Body of pancreas (tissue), 4 donors: ENCODE data around the gene LEMD2. TPM values are rescaled to one million over a fixed set of nuclear protein-coding genes. Genes with fewer than 3 reads are reported as not detected.

Experiments
- ATAC-seq: fragments of 150-250 bp; one replicate; pipeline ENCODE4 v1.9.1; 2016
- DNase-seq, 4 donors: peaks; one replicate each; pipeline ENCODE4 v3.0.0-alpha.2; 2019
- H3K27ac ChIP-seq, 4 donors: fragments of 200-600 bp; sonication (generic); 1 replicate in 3 of 4; 2 replicates in 1 of 4; pipeline versions ENCODE4 v1.5.1 to v1.6.1; 2016 to 2019; ENCODE audit warnings: mild to moderate bottlenecking in 1 of 4, mixed read lengths in 1 of 4, moderate library complexity in 1 of 4
- H3K27me3 ChIP-seq, 2 donors: fragments of 200-600 bp; sonication (generic); one replicate each; pipeline ENCODE4 v1.6.0; 2016; ENCODE audit warnings: mild to moderate bottlenecking in 1 of 2
- H3K36me3 ChIP-seq, 2 donors: fragments of 200-600 bp; sonication (generic); replicated peaks in 1 of 2; 2 replicates each; pipeline ENCODE4 v1.5.1; 2016; ENCODE audit warnings: low read depth in 2 of 2; ENCODE audit not compliant: insufficient read depth in 1 of 2
- H3K4me1 ChIP-seq: fragments of 200-600 bp; sonication (generic); one replicate; pipeline ENCODE4 v1.6.0; 2016
- H3K4me3 ChIP-seq, 2 donors: fragments of 200-600 bp; sonication (generic); 1 replicate in 1 of 2; 2 replicates in 1 of 2; pipeline ENCODE4 v1.5.1; 2016 to 2019
- H3K9me3 ChIP-seq, 3 donors: fragments of 200-600 bp; sonication (generic); 1 replicate in 2 of 3; 2 replicates in 1 of 3; pipeline ENCODE4 v1.5.1; 2016
- CTCF ChIP-seq, 7 experiments: fragments of 450-650 bp in 4 of 7; fragments of 200-600 bp in 3 of 7; sonication (generic) in 3 of 7; IDR thresholded peaks; one replicate each; pipeline ENCODE4 v1.5.1; 2016 to 2019; ENCODE audit warnings: antibody characterized with exemption in 7 of 7
- POLR2A ChIP-seq, 3 donors: fragments of 450-650 bp; IDR thresholded peaks; one replicate each; pipeline ENCODE4 v1.6.1; 2016; ENCODE audit warnings: antibody characterized with exemption in 3 of 3, mild to moderate bottlenecking in 2 of 3
- WGBS, 2 donors: methylation state at CpG; one replicate each; pipeline ENCODE4 v1.1.5; 2017; 5-methylcytosine and 5-hydroxymethylcytosine counted together
- intact Hi-C: fragments of 100-400 bp; cut with DNase I; formaldehyde crosslinking; loops from one replicate; pipeline ENCODE4 v1.15.1; 2023
- total RNA-seq, 2 donors: library from RNA; depleted of rRNA; stranded (reverse); fragments of >200 nt; gene quantifications; one replicate each; pipeline ENCODE4 v1.1.0, GENCODE V29; 2016

The LEMD2 gene
- total RNA-seq, 2 donors from 2014 or later: 32.7 to 48.8 TPM

GRCh38 chr6:33807606-33808005 lies 18.7 kb upstream of the LEMD2 start:
- 41 to 43% methylated on average over 6 of the region's 6 CpGs for WGBS, 2 donors
- ATAC-seq (no peak), DNase-seq (no peak)
- Histone ChIP-seq H3K27ac (no peak overlapping the region), H3K4me1 (no peaks in the 10 kb centered on the region), H3K9me3 (no peaks in the 10 kb centered on the region), H3K27me3 (no peaks in the 10 kb centered on the region), H3K4me3 (no peak overlapping the region), H3K36me3 (no peaks in the 10 kb centered on the region)
- TF ChIP-seq POLR2A (IDR thresholded peaks at IDR 0.05) (no peak), CTCF (IDR thresholded peaks at IDR 0.05) (no peak)
- intact Hi-C loops: no loop called here

GRCh38 chr6:33806841-33807240 lies 17.9 kb upstream of the LEMD2 start:
- intact Hi-C loops: no loop called here
- ATAC-seq (no peak), DNase-seq (no peak)
- TF ChIP-seq CTCF (IDR thresholded peaks at IDR 0.05): no peak
- TF ChIP-seq POLR2A (IDR thresholded peaks at IDR 0.05): no peak
- H3K36me3 ChIP-seq: no peaks in the 10 kb centered on the region
- 58 to 62% methylated on average over 9 of the region's 9 CpGs for WGBS, 2 donors
- H3K27ac ChIP-seq: no peak overlapping the region
- no peaks in the 10 kb centered on the region for H3K4me1 ChIP-seq
- H3K4me3 ChIP-seq: no peak overlapping the region
- H3K27me3 ChIP-seq: no peaks in the 10 kb centered on the region
- H3K9me3 ChIP-seq: no peaks in the 10 kb centered on the region

- DNase-seq: no peak
- H3K27me3 ChIP-seq: no peaks in the 10 kb centered on the region
- H3K27ac ChIP-seq: no peak within 1 kb of the TSS
- ATAC-seq: no peak
- TF ChIP-seq CTCF (IDR thresholded peaks at IDR 0.05): no peak
- no peak for TF ChIP-seq POLR2A (IDR thresholded peaks at IDR 0.05)
- H3K36me3 ChIP-seq: no peaks in the 10 kb centered on the region
- no peak within 1 kb of the TSS for H3K4me3 ChIP-seq
- H3K4me1 ChIP-seq: no peaks in the 10 kb centered on the region
- 77% methylated on average over 14 of the region's 14 CpGs; no CpG with 5 or more reads in 1 of the 2 donors for WGBS, 2 donors
- intact Hi-C loops: no loop called here
- no peaks in the 10 kb centered on the region for H3K9me3 ChIP-seq
Observed at GRCh38 chr6:33803571-33804053, 14.7 kb upstream of the LEMD2 start, which contains the start of gene MLN. MLN (minus strand) TSS chr6:33804003; CDS start chr6:33801163, 2,840 bp downstream.

GRCh38 chr6:33802186-33802958 lies 13.4 kb upstream of the LEMD2 start:
- WGBS, 2 donors: 69 to 71% methylated on average over 13 to 14 of the region's 14 CpGs
- H3K27ac ChIP-seq: no peak overlapping the region
- ATAC-seq: no peak
- intact Hi-C loops: no loop called here
- TF ChIP-seq CTCF (IDR thresholded peaks at IDR 0.05) (no peak), POLR2A (IDR thresholded peaks at IDR 0.05) (no peak)
- H3K27me3 ChIP-seq: no peaks in the 10 kb centered on the region
- H3K9me3 ChIP-seq: no peaks in the 10 kb centered on the region
- DNase-seq: no peak
- no peaks in the 10 kb centered on the region for H3K4me1 ChIP-seq
- no peak overlapping the region for H3K4me3 ChIP-seq
- H3K36me3 ChIP-seq: no peaks in the 10 kb centered on the region

- intact Hi-C loops: no loop called here
- 40 to 59% methylated on average over 1 to 2 of the region's 5 CpGs for WGBS, 2 donors
- Histone ChIP-seq H3K27me3 (no peaks in the 10 kb centered on the region), H3K9me3 (no peaks in the 10 kb centered on the region), H3K4me1 (no peaks in the 10 kb centered on the region), H3K27ac (no peak overlapping the region), H3K36me3 (no peaks in the 10 kb centered on the region), H3K4me3 (no peak overlapping the region)
- TF ChIP-seq POLR2A (IDR thresholded peaks at IDR 0.05) (no peak), CTCF (IDR thresholded peaks at IDR 0.05) (no peak)
- ATAC-seq (no peak), DNase-seq (no peak)
Observed at GRCh38 chr6:33801611-33802010, 12.7 kb upstream of the LEMD2 start.
